Body of pancreas (tissue), 4 donors: Measurements from ENCODE around the gene RAB15. TPM values are rescaled to one million over a fixed set of nuclear protein-coding genes. Genes with fewer than 3 reads are reported as not detected.

ENCODE experiments used
- ATAC-seq: fragments of 150-250 bp; one replicate; pipeline ENCODE4 v1.9.1; 2016
- DNase-seq, 4 donors: peaks; one replicate each; pipeline ENCODE4 v3.0.0-alpha.2; 2019
- H3K27ac ChIP-seq, 4 donors: fragments of 200-600 bp; sonication (generic); 1 replicate in 3 of 4; 2 replicates in 1 of 4; pipeline versions ENCODE4 v1.5.1 to v1.6.1; 2016 to 2019; ENCODE audit warnings: mild to moderate bottlenecking in 1 of 4, mixed read lengths in 1 of 4, moderate library complexity in 1 of 4
- H3K27me3 ChIP-seq, 2 donors: fragments of 200-600 bp; sonication (generic); one replicate each; pipeline ENCODE4 v1.6.0; 2016; ENCODE audit warnings: mild to moderate bottlenecking in 1 of 2
- H3K36me3 ChIP-seq, 2 donors: fragments of 200-600 bp; sonication (generic); replicated peaks in 1 of 2; 2 replicates each; pipeline ENCODE4 v1.5.1; 2016; ENCODE audit warnings: low read depth in 2 of 2; ENCODE audit not compliant: insufficient read depth in 1 of 2
- H3K4me1 ChIP-seq: fragments of 200-600 bp; sonication (generic); one replicate; pipeline ENCODE4 v1.6.0; 2016
- H3K4me3 ChIP-seq, 2 donors: fragments of 200-600 bp; sonication (generic); 1 replicate in 1 of 2; 2 replicates in 1 of 2; pipeline ENCODE4 v1.5.1; 2016 to 2019
- H3K9me3 ChIP-seq, 3 donors: fragments of 200-600 bp; sonication (generic); 1 replicate in 2 of 3; 2 replicates in 1 of 3; pipeline ENCODE4 v1.5.1; 2016
- POLR2A ChIP-seq, 3 donors: fragments of 450-650 bp; IDR thresholded peaks; one replicate each; pipeline ENCODE4 v1.6.1; 2016; ENCODE audit warnings: antibody characterized with exemption in 3 of 3, mild to moderate bottlenecking in 2 of 3
- WGBS, 2 donors: methylation state at CpG; one replicate each; pipeline ENCODE4 v1.1.5; 2017; 5-methylcytosine and 5-hydroxymethylcytosine counted together
- intact Hi-C: fragments of 100-400 bp; cut with DNase I; formaldehyde crosslinking; loops from one replicate; pipeline ENCODE4 v1.15.1; 2023
- total RNA-seq, 2 donors: library from RNA; depleted of rRNA; stranded (reverse); fragments of >200 nt; gene quantifications; one replicate each; pipeline ENCODE4 v1.1.0, GENCODE V29; 2016
- TF ChIP-seq, protein P1 (sequence below), 7 experiments: fragments of 450-650 bp in 4 of 7; fragments of 200-600 bp in 3 of 7; sonication (generic) in 3 of 7; IDR thresholded peaks; one replicate each; pipeline ENCODE4 v1.5.1; 2016 to 2019; ENCODE audit warnings: antibody characterized with exemption in 7 of 7

Gene RAB15
- total RNA-seq, 2 donors from 2014 or later = 10.1 to 19.8 TPM

DNA sequence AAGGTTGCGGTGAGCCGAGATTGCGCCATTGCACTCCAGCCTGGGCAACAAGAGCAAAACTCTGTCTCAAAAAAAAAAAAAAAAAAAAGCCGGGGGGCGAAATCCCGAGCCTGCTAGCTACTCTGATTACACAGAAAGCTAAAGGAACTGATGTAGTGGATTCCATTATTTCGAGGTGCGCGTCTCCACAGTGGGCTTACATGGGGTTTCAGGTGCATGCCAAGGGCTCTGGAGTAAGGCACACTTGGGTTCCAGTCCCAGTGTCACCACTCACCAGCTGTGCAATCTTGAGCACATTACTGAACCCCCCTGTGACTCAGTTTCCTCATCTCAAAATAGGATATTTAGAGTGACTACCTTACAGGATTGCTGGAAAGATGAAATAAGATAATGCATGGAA is 1.7 kb upstream of the RAB15 start:
- no peaks in the 10 kb centered on the region for H3K27me3 ChIP-seq
- WGBS, 2 donors = 94 to 96% methylated on average over 9 of the region's 9 CpGs
- ATAC-seq (no peak), DNase-seq (no peak)
- H3K9me3 ChIP-seq = no peaks in the 10 kb centered on the region
- no peak overlapping the region for H3K4me3 ChIP-seq
- no peaks in the 10 kb centered on the region for H3K36me3 ChIP-seq
- TF ChIP-seq POLR2A (IDR thresholded peaks at IDR 0.05) = no peak
- TF ChIP-seq, protein P1, sequence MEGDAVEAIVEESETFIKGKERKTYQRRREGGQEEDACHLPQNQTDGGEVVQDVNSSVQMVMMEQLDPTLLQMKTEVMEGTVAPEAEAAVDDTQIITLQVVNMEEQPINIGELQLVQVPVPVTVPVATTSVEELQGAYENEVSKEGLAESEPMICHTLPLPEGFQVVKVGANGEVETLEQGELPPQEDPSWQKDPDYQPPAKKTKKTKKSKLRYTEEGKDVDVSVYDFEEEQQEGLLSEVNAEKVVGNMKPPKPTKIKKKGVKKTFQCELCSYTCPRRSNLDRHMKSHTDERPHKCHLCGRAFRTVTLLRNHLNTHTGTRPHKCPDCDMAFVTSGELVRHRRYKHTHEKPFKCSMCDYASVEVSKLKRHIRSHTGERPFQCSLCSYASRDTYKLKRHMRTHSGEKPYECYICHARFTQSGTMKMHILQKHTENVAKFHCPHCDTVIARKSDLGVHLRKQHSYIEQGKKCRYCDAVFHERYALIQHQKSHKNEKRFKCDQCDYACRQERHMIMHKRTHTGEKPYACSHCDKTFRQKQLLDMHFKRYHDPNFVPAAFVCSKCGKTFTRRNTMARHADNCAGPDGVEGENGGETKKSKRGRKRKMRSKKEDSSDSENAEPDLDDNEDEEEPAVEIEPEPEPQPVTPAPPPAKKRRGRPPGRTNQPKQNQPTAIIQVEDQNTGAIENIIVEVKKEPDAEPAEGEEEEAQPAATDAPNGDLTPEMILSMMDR (IDR thresholded peaks at IDR 0.05) = no peak
- H3K27ac ChIP-seq = no peak overlapping the region
- intact Hi-C loops = loop anchor here (10.0 kb wide), 1 partner anchor 149 kb away; no protein-coding TSS in a partner anchor
- peaks cover 17% of the 10 kb centered on the region for H3K4me1 ChIP-seq

DNA sequence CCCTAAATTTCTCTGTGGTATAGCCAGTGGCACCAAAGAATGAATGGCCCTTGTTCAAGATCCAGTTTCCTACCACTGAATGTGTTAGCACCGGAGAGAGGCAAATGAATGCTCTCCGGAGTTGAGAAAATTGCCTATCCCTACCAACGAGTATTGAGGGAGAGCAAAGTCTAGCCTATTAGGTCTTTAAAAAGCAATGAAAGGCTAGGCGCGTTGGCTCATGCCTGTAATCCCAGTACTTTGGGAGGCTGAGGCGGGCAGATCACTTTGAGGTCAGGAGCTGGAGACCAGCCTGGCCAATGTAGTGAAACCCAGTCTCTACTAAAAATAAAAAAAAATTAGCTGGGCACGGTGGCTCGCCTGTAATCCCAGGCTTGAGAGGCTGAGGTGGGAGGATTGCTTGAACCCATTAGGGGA is 898 bp upstream of the RAB15 start:
- ATAC-seq (no peak), DNase-seq (no peak)
- intact Hi-C loops = loop anchor here (10.0 kb wide), 1 partner anchor 148 kb away; no protein-coding TSS in a partner anchor
- Histone ChIP-seq H3K27me3 (no peaks in the 10 kb centered on the region), H3K4me3 (no peak overlapping the region), H3K9me3 (no peaks in the 10 kb centered on the region), H3K27ac (no peak overlapping the region), H3K4me1 (peaks cover 17% of the 10 kb centered on the region), H3K36me3 (no peaks in the 10 kb centered on the region)
- TF ChIP-seq, protein P1 (IDR thresholded peaks at IDR 0.05) = no peak
- no peak for TF ChIP-seq POLR2A (IDR thresholded peaks at IDR 0.05)
- WGBS, 2 donors = 83% methylated on average over 8 of the region's 8 CpGs

DNA sequence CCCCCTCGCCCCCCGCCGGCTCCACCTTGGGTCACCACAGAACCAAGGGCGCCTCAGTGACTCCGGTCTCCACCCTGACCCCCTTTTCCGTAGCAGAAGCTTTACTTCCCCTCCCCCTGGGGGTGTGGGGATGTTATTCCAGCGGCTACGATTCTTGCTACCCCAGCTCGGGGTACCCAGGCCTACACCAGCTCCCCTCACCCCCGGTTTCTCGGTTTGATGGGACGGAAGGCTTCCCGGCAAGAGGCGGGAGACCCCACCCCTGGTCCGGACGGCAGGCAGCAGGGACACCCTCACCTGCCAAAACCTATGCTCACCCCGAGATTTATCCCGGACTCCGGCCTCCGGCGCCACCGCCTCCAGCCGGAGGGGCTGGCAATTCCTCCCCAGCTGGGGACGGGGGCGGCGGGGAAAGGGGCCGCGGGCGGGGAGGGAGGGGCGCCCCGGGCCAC is 619 bp downstream of the RAB15 start:
- no peak for TF ChIP-seq POLR2A (IDR thresholded peaks at IDR 0.05)
- TF ChIP-seq, protein P1 (IDR thresholded peaks at IDR 0.05) = no peak
- Histone ChIP-seq H3K4me3 (peak overlapping the region; percentile 8 to 70), H3K4me1 (peaks cover 17% of the 10 kb centered on the region), H3K27ac (peak overlapping the region in 1 of 4 donors; percentile 48), H3K9me3 (no peaks in the 10 kb centered on the region), H3K36me3 (no peaks in the 10 kb centered on the region), H3K27me3 (no peaks in the 10 kb centered on the region)
- DNase-seq = no peak
- no peak for ATAC-seq
- intact Hi-C loops = loop anchor here (10.0 kb wide), 1 partner anchor 147 kb away; no protein-coding TSS in a partner anchor
- WGBS, 2 donors = 8 to 12% methylated on average over 15 to 27 of the region's 31 CpGs

DNA sequence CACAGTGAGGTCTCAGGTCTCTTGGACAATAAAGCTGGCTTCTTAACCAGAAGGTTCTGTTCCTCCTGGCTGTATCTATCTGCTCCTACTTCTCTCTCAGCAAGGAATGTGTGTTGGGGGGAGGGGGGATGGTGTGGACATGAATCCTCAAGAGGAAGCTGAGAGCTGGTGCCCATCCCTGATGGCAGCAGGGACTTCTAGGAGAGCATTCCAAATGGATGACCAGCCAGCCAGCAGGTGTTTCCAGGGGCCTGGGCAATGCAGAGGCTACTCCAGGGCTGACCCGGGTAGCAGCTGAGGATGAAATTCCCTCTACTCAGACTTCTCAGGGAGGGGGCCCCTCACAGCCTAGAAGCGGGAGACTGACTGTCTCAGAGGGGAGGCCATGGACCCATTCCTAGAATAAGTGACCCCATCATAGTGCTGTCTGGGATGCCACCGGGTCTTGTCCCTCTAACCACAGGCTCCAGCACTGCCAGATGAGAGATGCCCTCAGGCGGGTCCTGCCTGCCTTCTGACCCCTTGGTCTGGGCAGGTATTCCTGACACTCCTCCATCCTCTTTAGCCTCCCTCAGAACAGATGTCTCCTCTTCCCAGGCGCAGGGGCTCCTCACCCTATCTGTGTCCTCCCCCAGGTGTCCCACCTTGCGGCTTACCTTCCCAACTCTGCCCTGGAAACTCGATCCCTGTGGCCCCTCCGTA is 1.2 kb downstream of the RAB15 start:
- H3K27ac ChIP-seq = no peak overlapping the region
- ATAC-seq = no peak

More for the DNA sequence above, 1.2 kb downstream of the RAB15 start:
- peaks cover 17% of the 10 kb centered on the region for H3K4me1 ChIP-seq
- intact Hi-C loops = loop anchor here (10.0 kb wide), 1 partner anchor 146 kb away; no protein-coding TSS in a partner anchor
- H3K9me3 ChIP-seq = no peaks in the 10 kb centered on the region
- no peak for DNase-seq
- H3K36me3 ChIP-seq = no peaks in the 10 kb centered on the region
- TF ChIP-seq POLR2A (IDR thresholded peaks at IDR 0.05) = no peak
- TF ChIP-seq, protein P1 (IDR thresholded peaks at IDR 0.05) = no peak
- peak overlapping the region in 1 of 2 donors; percentile 8 for H3K4me3 ChIP-seq
- H3K27me3 ChIP-seq = no peaks in the 10 kb centered on the region
- 70 to 72% methylated on average over 6 to 8 of the region's 8 CpGs for WGBS, 2 donors
